SK-N-SH (cell line): ENCODE results near the gene FCHO1. TPM values are rescaled to one million over a fixed set of nuclear protein-coding genes. Genes with fewer than 3 reads are reported as not detected.

ENCODE experiments used
- CTCF ChIA-PET: fragments of 300-600, 350-600 bp; formaldehyde crosslinking; extraction: SDS; loops from one replicate; lab custom pipeline; 2021; lab: Yijun Ruan, JAX
- POLR2A ChIA-PET: fragments of 350-600 bp; sonication (Branson Sonifier 250); formaldehyde crosslinking; extraction: SDS; loops from one replicate; lab custom pipeline; 2020; ENCODE audit warnings: antibody characterized with exemption, inconsistent platforms; lab: Yijun Ruan, JAX
- DNase-seq: peaks from one replicate; pipeline ENCODE4 v3.0.0; 2012
- H2AFZ ChIP-seq: fragments of 200-600 bp; sonication (generic); 2 replicates; pipeline ENCODE4 v1.8.1; 2016; ENCODE audit warnings: antibody characterized with exemption, mild to moderate bottlenecking, low read depth
- H3F3A ChIP-seq: fragments of 200-600 bp; sonication (generic); replicated peaks from 2 replicates; pipeline ENCODE3; 2016; ENCODE audit warnings: antibody characterized with exemption, mild to moderate bottlenecking; ENCODE audit not compliant: insufficient read depth
- H3K27ac ChIP-seq, 2 experiments: fragments of 200-500 bp in 1 of 2; fragments of 200-600 bp in 1 of 2; sonication (Bioruptor generic) in 1 of 2; sonication (generic), shearing (Covaris generic) in 1 of 2; 2 replicates each; pipeline versions ENCODE4 v1.5.1 to v1.6.1; 2014 to 2016; ENCODE audit warnings: low read depth in 2 of 2, inconsistent platforms in 1 of 2, low read length in 1 of 2, mild to moderate bottlenecking in 1 of 2, mixed read lengths in 1 of 2
- H3K27me3 ChIP-seq: fragments of 200-600 bp; sonication (generic), shearing (Covaris generic); 2 replicates; pipeline ENCODE4 v1.6.1; 2016; ENCODE audit warnings: mixed run types; ENCODE audit not compliant: insufficient read depth
- H3K36me3 ChIP-seq, 2 experiments: fragments of 200-500 bp in 1 of 2; fragments of 200-600 bp in 1 of 2; sonication (Bioruptor generic) in 1 of 2; sonication (generic) in 1 of 2; replicated peaks in 1 of 2; 2 replicates each; pipeline versions ENCODE3 to v1.5.1; 2014 to 2016; ENCODE audit warnings: low read length in 1 of 2, mild to moderate bottlenecking in 1 of 2; ENCODE audit not compliant: insufficient read depth in 2 of 2, control insufficient read depth in 1 of 2
- H3K4me1 ChIP-seq, 2 experiments: fragments of 200-500 bp in 1 of 2; fragments of 200-600 bp in 1 of 2; sonication (Bioruptor generic) in 1 of 2; sonication (generic), shearing (Covaris generic) in 1 of 2; 2 replicates each; pipeline versions ENCODE4 v1.5.1 to v1.6.1; 2014 to 2016; ENCODE audit warnings: low read depth in 1 of 2, low read length in 1 of 2, mixed run types in 1 of 2; ENCODE audit not compliant: insufficient read depth in 2 of 2, control insufficient read depth in 1 of 2
- H3K4me2 ChIP-seq: fragments of 200-600 bp; sonication (generic), shearing (Covaris generic); 2 replicates; pipeline ENCODE4 v1.6.1; 2017; ENCODE audit warnings: mixed run types
- H3K4me3 ChIP-seq, 2 experiments: fragments of 200-500 bp in 1 of 2; fragments of 200-600 bp in 1 of 2; sonication (Bioruptor generic) in 1 of 2; sonication (generic), shearing (Covaris generic) in 1 of 2; 2 replicates each; pipeline versions ENCODE4 v1.5.1 to v1.8.1; 2014 to 2016; ENCODE audit warnings: low read depth in 2 of 2, inconsistent platforms in 1 of 2, low read length in 1 of 2, mild to moderate bottlenecking in 1 of 2, mixed read lengths in 1 of 2, moderate library complexity in 1 of 2
- H3K79me2 ChIP-seq: fragments of 200-600 bp; sonication (generic); 2 replicates; pipeline ENCODE4 v1.8.1; 2017; ENCODE audit warnings: mild to moderate bottlenecking; ENCODE audit not compliant: insufficient read depth
- H3K9ac ChIP-seq: fragments of 200-600 bp; sonication (generic); 2 replicates; pipeline ENCODE4 v1.6.1; 2017; ENCODE audit warnings: mixed run types
- H3K9me2 ChIP-seq: fragments of 200-600 bp; sonication (generic); 2 replicates; pipeline ENCODE4 v1.6.1; 2017; ENCODE audit warnings: mixed run types
- H3K9me3 ChIP-seq: fragments of 200-600 bp; sonication (generic); 2 replicates; pipeline ENCODE4 v1.6.1; 2017; ENCODE audit warnings: mixed run types, mild to moderate bottlenecking, moderate library complexity
- H4K20me1 ChIP-seq: fragments of 200-600 bp; sonication (generic); 2 replicates; pipeline ENCODE4 v1.6.1; 2017; ENCODE audit warnings: mild to moderate bottlenecking, mixed run types; ENCODE audit not compliant: insufficient read depth
- CHD2 ChIP-seq: fragments of 150-350 bp; IDR thresholded peaks from 2 replicates; pipeline ENCODE4 v1.6.1; 2018; ENCODE audit warnings: low read length; ENCODE audit not compliant: partially characterized antibody
- ELF1 ChIP-seq: IDR thresholded peaks from 2 replicates; pipeline ENCODE4 v1.4.0; 2012
- FOXM1 ChIP-seq: IDR thresholded peaks from 2 replicates; pipeline ENCODE4 v1.4.0; 2012; ENCODE audit warnings: low read depth, mild to moderate bottlenecking
- GATA2 ChIP-seq: sonication (generic); formaldehyde crosslinking; IDR thresholded peaks from 2 replicates; pipeline ENCODE4 v1.5.0; 2020; ENCODE audit warnings: mild to moderate bottlenecking, missing genetic modification reagents
- MAX ChIP-seq: IDR thresholded peaks from 2 replicates; pipeline ENCODE4 v1.4.0; 2012; ENCODE audit warnings: low read depth
- NFIC ChIP-seq: IDR thresholded peaks from 2 replicates; pipeline ENCODE4 v1.4.0; 2012; ENCODE audit warnings: borderline replicate concordance
- RAD21 ChIP-seq: IDR thresholded peaks from 2 replicates; pipeline ENCODE4 v1.6.1; 2012; ENCODE audit warnings: mild to moderate bottlenecking, low read length
- REST ChIP-seq: IDR thresholded peaks from 2 replicates; pipeline ENCODE4 v1.6.1; 2012; ENCODE audit warnings: mild to moderate bottlenecking, low read depth, low read length, moderate library complexity
- RXRA ChIP-seq: IDR thresholded peaks from 2 replicates; pipeline ENCODE4 v1.4.0; 2012; ENCODE audit warnings: low read depth, mild to moderate bottlenecking, borderline replicate concordance
- SMC3 ChIP-seq: IDR thresholded peaks from 2 replicates; pipeline ENCODE4 v1.6.1; 2012; ENCODE audit warnings: low read depth, low read length, improper control_type of control experiment
- TCF12 ChIP-seq: IDR thresholded peaks from 2 replicates; pipeline ENCODE4 v1.4.0; 2012
- USF1 ChIP-seq: IDR thresholded peaks from 2 replicates; pipeline ENCODE4 v1.4.0; 2012; ENCODE audit warnings: low read depth, borderline replicate concordance
- YY1 ChIP-seq: IDR thresholded peaks from 2 replicates; pipeline ENCODE4 v1.4.0; 2012; ENCODE audit warnings: low read depth, mild to moderate bottlenecking
- ZBTB33 ChIP-seq: IDR thresholded peaks from 2 replicates; pipeline ENCODE4 v1.4.0; 2012; ENCODE audit warnings: low read depth, borderline replicate concordance
- WGBS: methylation state at CpG from one replicate; pipeline ENCODE4 v1.1.6; 2017; ENCODE audit warnings: low lambda C conversion rate; 5-methylcytosine and 5-hydroxymethylcytosine counted together
- polyA plus RNA-seq, 3 experiments: library from polyadenylated mRNA; depleted of rRNA; stranded (reverse); fragments of >200 nt; gene quantifications; 2 replicates each; pipeline ENCODE4 v1.2.3, GENCODE V29; 2012

The FCHO1 gene
- polyA plus RNA-seq, 1 of the 3 experiments (the other 2 are of a cell fraction): 0.71 TPM

GRCh38 chr19:17770613-17771012 lies 19.3 kb downstream of the FCHO1 start:
- no peaks in the 10 kb centered on the region for H4K20me1 ChIP-seq
- H2AFZ ChIP-seq: no peak overlapping the region
- DNase-seq: no peak
- TF ChIP-seq RAD21 (no peak), SMC3 (no peak), ZBTB33 (no peak), TCF12 (no peak), CHD2 (no peak), NFIC (no peak), FOXM1 (no peak), YY1 (no peak), GATA2 (no peak), RXRA (no peak), REST (no peak), USF1 (no peak), MAX (no peak), ELF1 (no peak)
- no peaks in the 10 kb centered on the region for H3K9me3 ChIP-seq
- H3K9ac ChIP-seq: no peak overlapping the region
- no peak overlapping the region for H3K27ac ChIP-seq
- H3K9me2 ChIP-seq: no peaks in the 10 kb centered on the region
- ChIA-PET POLR2A (no interaction called here), CTCF (interaction anchor here (1.3 to 1.6 kb wide), 2 partner anchors 14 to 164 kb away, joined by 3 to 5 read pairs; no protein-coding TSS in a partner anchor)
- H3K79me2 ChIP-seq: no peaks in the 10 kb centered on the region
- WGBS: 89% methylated on average over 13 of the region's 13 CpGs
- no peaks in the 10 kb centered on the region for H3F3A ChIP-seq
- H3K4me3 ChIP-seq: no peak overlapping the region
- H3K27me3 ChIP-seq: no peaks in the 10 kb centered on the region
- H3K4me1 ChIP-seq: no peaks in the 10 kb centered on the region
- no peak overlapping the region for H3K4me2 ChIP-seq
- no peaks in the 10 kb centered on the region for H3K36me3 ChIP-seq
